ENCODE results near the gene VAV2. TPM values are rescaled to one million over a fixed set of nuclear protein-coding genes. Genes with fewer than 3 reads are reported as not detected.

VAV2 gene
- total RNA-seq, 4 donors from 2014 or later: 10.3 to 20.1 (median 13.1) TPM

GRCh38 chr9:134034215-134035040 lies 42.3 kb upstream of the VAV2 start:
- Histone ChIP-seq H3K4me1 (no peaks in the 10 kb centered on the region), H3K27me3 (no peaks in the 10 kb centered on the region), H3K36me3 (peaks cover 0 to 100% (median 42%) of the 10 kb centered on the region in 3 donors), H3K4me3 (no peak overlapping the region), H3K27ac (no peak overlapping the region), H3K9me3 (peaks cover 0 to 11% (median 0%) of the 10 kb centered on the region in 4 donors)
- 92 to 94% methylated on average over 19 of the region's 19 CpGs for WGBS, 2 donors
- TF ChIP-seq POLR2A (IDR thresholded peaks at IDR 0.05) (no peak), EP300 (IDR thresholded peaks at IDR 0.05) (no peak)
- TF ChIP-seq, protein P1, sequence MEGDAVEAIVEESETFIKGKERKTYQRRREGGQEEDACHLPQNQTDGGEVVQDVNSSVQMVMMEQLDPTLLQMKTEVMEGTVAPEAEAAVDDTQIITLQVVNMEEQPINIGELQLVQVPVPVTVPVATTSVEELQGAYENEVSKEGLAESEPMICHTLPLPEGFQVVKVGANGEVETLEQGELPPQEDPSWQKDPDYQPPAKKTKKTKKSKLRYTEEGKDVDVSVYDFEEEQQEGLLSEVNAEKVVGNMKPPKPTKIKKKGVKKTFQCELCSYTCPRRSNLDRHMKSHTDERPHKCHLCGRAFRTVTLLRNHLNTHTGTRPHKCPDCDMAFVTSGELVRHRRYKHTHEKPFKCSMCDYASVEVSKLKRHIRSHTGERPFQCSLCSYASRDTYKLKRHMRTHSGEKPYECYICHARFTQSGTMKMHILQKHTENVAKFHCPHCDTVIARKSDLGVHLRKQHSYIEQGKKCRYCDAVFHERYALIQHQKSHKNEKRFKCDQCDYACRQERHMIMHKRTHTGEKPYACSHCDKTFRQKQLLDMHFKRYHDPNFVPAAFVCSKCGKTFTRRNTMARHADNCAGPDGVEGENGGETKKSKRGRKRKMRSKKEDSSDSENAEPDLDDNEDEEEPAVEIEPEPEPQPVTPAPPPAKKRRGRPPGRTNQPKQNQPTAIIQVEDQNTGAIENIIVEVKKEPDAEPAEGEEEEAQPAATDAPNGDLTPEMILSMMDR (IDR thresholded peaks at IDR 0.05): no peak
- DNase-seq (ENCODE audit: low spot score in 2 of 2): no peak

GRCh38 chr9:134033516-134034214 lies 41.5 kb upstream of the VAV2 start:
- H3K9me3 ChIP-seq: peaks cover 0 to 11% (median 0%) of the 10 kb centered on the region in 4 donors
- no peak for TF ChIP-seq EP300 (IDR thresholded peaks at IDR 0.05)
- no peak for TF ChIP-seq POLR2A (IDR thresholded peaks at IDR 0.05)
- TF ChIP-seq, protein P1 (IDR thresholded peaks at IDR 0.05): no peak
- H3K4me3 ChIP-seq: no peak overlapping the region
- H3K4me1 ChIP-seq: no peaks in the 10 kb centered on the region
- H3K27me3 ChIP-seq: no peaks in the 10 kb centered on the region
- peaks cover 0 to 100% (median 42%) of the 10 kb centered on the region in 3 donors for H3K36me3 ChIP-seq
- no peak for DNase-seq (ENCODE audit: low spot score in 2 of 2)
- H3K27ac ChIP-seq: no peak overlapping the region
- WGBS, 2 donors: 92% methylated on average over 26 of the region's 26 CpGs

DNA sequence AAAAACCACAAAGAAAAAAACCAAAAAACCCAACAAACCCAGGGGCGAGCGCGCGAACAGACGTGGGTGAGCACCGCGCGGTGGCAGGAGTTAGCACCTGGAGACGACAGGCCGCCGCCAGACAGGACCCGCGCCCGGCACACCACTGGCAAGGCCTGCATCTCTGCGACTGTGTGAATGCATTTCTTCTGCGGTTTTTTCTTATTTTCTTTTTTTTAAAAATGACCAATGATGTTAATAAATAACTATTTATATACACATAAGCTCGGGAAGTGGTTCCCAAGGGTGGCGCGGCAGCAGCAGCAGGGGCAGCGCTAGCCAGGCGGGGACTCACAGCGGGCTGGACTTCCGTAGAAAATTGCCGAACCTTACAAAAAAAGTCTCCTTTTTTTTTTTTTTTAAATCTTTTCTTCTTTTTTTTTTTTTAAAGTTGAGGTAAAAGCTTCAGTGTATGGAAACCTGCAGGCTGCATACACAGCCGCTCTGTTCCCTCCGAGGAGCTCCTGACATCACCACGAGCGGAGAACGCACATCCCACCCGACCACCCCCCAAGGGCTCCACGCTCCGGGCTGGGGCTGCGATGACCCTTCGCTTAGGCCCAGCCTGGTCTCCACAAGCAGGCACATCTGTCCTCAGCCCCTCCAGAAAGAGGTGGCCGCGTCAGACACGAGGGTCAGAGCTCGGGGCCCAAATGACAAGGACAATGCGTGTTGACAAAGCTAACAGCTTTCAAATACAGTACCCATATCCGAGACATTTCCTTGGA lies 40.5 kb upstream of the VAV2 start:
- no peak for DNase-seq (ENCODE audit: low spot score in 2 of 2)
- WGBS, 2 donors: 93% methylated on average over 40 of the region's 40 CpGs
- Histone ChIP-seq H3K4me3 (no peak overlapping the region), H3K36me3 (peaks cover 0 to 100% (median 36%) of the 10 kb centered on the region in 3 donors), H3K27ac (no peak overlapping the region), H3K27me3 (no peaks in the 10 kb centered on the region), H3K9me3 (peaks cover 0 to 4% (median 0%) of the 10 kb centered on the region in 4 donors), H3K4me1 (no peaks in the 10 kb centered on the region)
- TF ChIP-seq POLR2A (IDR thresholded peaks at IDR 0.05): no peak
- TF ChIP-seq, protein P1 (IDR thresholded peaks at IDR 0.05): no peak
- no peak for TF ChIP-seq EP300 (IDR thresholded peaks at IDR 0.05)

- H3K9me3 ChIP-seq: no peaks in the 10 kb centered on the region
- H3K36me3 ChIP-seq: peaks cover 0 to 98% (median 36%) of the 10 kb centered on the region in 3 donors
- no peak overlapping the region for H3K4me3 ChIP-seq
- no peaks in the 10 kb centered on the region for H3K27me3 ChIP-seq
- H3K27ac ChIP-seq: no peak overlapping the region
- no peak for DNase-seq (ENCODE audit: low spot score in 2 of 2)
- 81 to 83% methylated on average over 11 to 14 of the region's 14 CpGs for WGBS, 2 donors
- peaks cover 0 to 2% (median 0%) of the 10 kb centered on the region in 4 donors for H3K4me1 ChIP-seq
- TF ChIP-seq EP300 (IDR thresholded peaks at IDR 0.05): no peak
- TF ChIP-seq, protein P1 (IDR thresholded peaks at IDR 0.05): no peak
- no peak for TF ChIP-seq POLR2A (IDR thresholded peaks at IDR 0.05)
These were observed 39.7 kb upstream of the VAV2 start for GRCh38 chr9:134031783-134032182.

Data from tibial nerve (tissue), 4 donors.